HG03280 (cell line): ENCODE measurements around the gene MEGF11.

Source experiments
- ATAC-seq: cut with Tn5 transposase; IDR thresholded peaks from one replicate; pipeline ENCODE4 v1.9.1; 2021; ENCODE audit warnings: mild to moderate bottlenecking, moderate library complexity; ENCODE audit not compliant: unreplicated experiment

MEGF11 gene

GRCh38 chr15:66178531-66178910 is 75.0 kb downstream of the MEGF11 start:
- no peak for ATAC-seq

- ATAC-seq = no peak
These were observed 81.1 kb downstream of the MEGF11 start for GRCh38 chr15:66172324-66172980.

- ATAC-seq = no peak
These were observed 81.7 kb downstream of the MEGF11 start for GRCh38 chr15:66171841-66172240.

GRCh38 chr15:66170716-66171115 is 82.8 kb downstream of the MEGF11 start:
- no peak for ATAC-seq

- no peak for ATAC-seq
These were observed 83.5 kb downstream of the MEGF11 start for GRCh38 chr15:66170042-66170441.

GRCh38 chr15:66169625-66170024 is 83.9 kb downstream of the MEGF11 start:
- no peak for ATAC-seq

- ATAC-seq = no peak
These were observed 84.5 kb downstream of the MEGF11 start for GRCh38 chr15:66169023-66169422.

GRCh38 chr15:66167854-66168253 is 85.7 kb downstream of the MEGF11 start:
- no peak for ATAC-seq

- no peak for ATAC-seq
These were observed 87.7 kb downstream of the MEGF11 start for GRCh38 chr15:66165856-66166255.

- ATAC-seq = no peak
These were observed 88.8 kb downstream of the MEGF11 start for GRCh38 chr15:66164788-66165187.

- ATAC-seq = no peak
These were observed 90.0 kb downstream of the MEGF11 start for GRCh38 chr15:66163553-66163952.

- ATAC-seq = no peak
These were observed 91.3 kb downstream of the MEGF11 start for GRCh38 chr15:66162286-66162685.

GRCh38 chr15:66161575-66162118 is 91.9 kb downstream of the MEGF11 start:
- no peak for ATAC-seq

GRCh38 chr15:66161108-66161507 is 92.4 kb downstream of the MEGF11 start:
- no peak for ATAC-seq

- ATAC-seq = no peak
These were observed 96.0 kb downstream of the MEGF11 start for GRCh38 chr15:66157507-66157906.

GRCh38 chr15:66156310-66156975 is 97.1 kb downstream of the MEGF11 start:
- no peak for ATAC-seq

GRCh38 chr15:66155065-66155464 is 98.5 kb downstream of the MEGF11 start:
- ATAC-seq = no peak

GRCh38 chr15:66154581-66154980 is 99.0 kb downstream of the MEGF11 start:
- no peak for ATAC-seq

- peak; percentile 69 for ATAC-seq
These were observed 99.8 kb downstream of the MEGF11 start for GRCh38 chr15:66153549-66154415.

- no peak for ATAC-seq
These were observed 100.9 kb downstream of the MEGF11 start for GRCh38 chr15:66152650-66153049.

- ATAC-seq = no peak
These were observed 101.7 kb downstream of the MEGF11 start for GRCh38 chr15:66151809-66152208.
